Hepatic stellate cell (primary cell): ENCODE data around the gene ZNF790.
"Not testable (repeated sequence)": the region's sequence is repeated elsewhere in the genome, so short reads cannot be mapped to it uniquely, and the experiment has no call there.

Experiments used
- DNase-seq: peaks from one replicate; pipeline ENCODE4 v3.0.0; 2011; ENCODE audit warnings: low spot score

Gene ZNF790

GRCh38 chr19:36837906-36838783 is at the start of gene ZNF790:
ZNF790 (minus strand) TSS chr19:36838387; CDS start chr19:36825619, 12,768 bp downstream.
- peak; percentile 85 for DNase-seq

- DNase-seq = no peak
Observed at GRCh38 chr19:36876993-36877938, 39.1 kb upstream of the ZNF790 start.

GRCh38 chr19:36851898-36852297 is 13.7 kb upstream of the ZNF790 start:
- no peak for DNase-seq

DNA sequence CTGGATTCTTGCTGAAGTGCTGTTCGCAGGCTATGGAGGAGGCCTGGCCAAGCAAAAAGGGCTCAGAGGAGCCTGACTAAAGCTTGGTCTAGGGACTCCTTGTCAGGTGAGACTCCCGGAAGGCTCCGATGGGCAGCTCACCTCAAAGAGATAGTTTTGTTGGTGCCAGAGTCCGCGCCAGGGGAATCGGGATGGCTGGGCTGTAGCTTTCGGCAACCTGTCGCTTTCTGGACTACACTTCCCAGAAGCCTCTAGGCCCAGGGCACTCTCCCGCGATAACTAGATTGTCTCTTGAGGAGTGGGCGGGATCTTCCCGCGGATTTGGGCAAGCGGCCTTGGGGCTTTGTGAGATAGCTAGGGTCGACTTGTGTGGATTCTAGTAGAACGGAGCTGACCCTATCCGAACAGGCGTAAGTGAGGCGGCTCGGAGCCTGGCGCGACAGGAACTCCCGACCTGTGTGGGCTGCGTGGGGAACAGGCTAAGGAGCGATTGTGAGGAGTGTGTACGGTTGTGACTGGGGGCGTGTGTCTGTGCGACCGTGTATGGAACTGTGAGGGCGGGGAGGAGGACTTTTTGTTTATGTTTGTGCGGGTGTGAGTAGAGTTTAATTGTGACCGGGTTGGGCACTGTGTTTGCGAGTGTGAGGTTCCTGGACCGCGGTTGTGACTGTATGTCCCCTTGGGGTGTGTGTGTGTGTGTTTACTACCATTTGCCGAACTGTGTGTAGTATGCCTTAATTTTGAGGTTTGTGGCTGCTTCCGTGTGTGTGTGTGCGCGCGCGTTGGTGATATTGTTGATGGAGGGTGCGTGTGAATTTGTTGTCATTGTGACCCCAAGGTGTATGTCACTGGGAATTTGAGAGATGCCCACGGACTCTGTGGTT is 12.6 kb upstream of the ZNF790 start, which contains the start of gene ZNF345:
TSS of gene ZNF345 (plus strand) at position 318 of the 884 bp plus-strand sequence. CDS start 25,955 bp downstream, outside the sequence.
- DNase-seq = peak; percentile 88

- DNase-seq = peak; percentile 92
Observed at GRCh38 chr19:36849701-36850558, 11.7 kb upstream of the ZNF790 start.

- no peak for DNase-seq
Observed at GRCh38 chr19:36847968-36848367, 9.8 kb upstream of the ZNF790 start.

DNA sequence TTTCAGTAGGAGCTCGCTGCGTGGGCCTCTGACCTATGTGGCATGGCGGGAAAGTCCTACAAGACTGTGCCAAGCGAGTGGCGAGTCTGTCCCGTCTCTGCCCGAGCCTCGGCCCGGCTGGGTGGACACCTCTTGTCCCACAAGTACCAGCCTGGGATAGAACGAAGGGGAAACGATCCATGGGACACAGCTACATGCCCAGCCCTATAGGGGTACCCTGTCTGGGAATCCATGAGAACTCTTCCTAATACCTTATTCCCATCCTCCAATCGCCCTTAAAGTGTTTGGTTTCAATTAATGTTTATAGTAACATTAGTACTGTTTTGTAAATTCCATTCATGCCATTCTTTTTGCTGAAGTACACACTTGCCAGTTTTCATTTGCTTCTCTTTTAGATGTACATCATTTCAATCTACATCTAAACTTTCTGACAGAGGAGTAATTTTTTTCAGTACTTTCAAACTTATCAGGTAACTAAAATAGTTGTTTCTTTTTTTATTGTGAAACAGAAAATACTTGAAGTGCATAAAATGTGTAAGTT is 667 bp upstream of the ZNF790 start:
- DNase-seq = no peak

GRCh38 chr19:36837176-36837905 is 846 bp downstream of the ZNF790 start:
- peak; percentile 5 for DNase-seq

DNA sequence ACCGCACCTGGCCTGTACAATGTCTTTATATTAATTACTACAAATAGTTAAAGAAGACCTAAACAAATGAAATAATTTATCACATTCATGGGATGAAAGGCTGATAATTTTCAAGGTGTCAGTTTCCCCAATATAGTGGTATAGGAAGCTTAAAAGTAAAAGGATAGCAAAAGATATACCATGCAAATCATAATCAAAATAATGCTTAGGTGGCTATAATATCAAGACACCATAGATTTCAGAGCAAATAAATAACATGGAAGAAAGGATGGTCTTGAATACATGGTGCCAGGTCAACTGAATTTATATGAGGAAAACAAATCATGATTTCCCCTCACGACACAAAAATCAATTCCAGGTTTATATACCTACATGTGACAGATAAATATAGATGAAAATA is 4.8 kb downstream of the ZNF790 start:
- DNase-seq = no peak

GRCh38 chr19:36821758-36822157 is 16.4 kb downstream of the ZNF790 start:
- no peak for DNase-seq

DNA sequence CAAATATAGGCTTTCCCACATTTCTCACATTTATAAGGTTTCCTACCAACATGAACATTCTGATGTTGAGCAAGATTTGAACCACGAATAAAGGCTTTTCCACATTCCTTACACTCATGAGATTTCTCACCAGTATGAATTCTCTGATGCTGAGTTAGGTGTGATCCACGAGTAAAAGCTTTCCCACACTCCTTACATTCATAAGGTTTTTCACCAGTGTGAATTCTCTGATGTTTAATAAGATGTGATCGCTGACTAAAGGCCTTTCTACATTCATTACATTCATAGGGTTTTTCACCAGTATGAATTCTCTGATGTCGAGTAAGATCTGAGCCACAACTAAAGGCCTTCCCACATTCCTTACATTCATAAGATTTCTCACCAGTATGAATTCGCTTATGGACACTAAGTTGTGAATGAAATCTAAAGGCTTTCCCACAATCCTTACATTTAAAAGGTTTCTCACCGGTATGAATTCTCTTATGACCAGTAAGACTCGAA is 19.0 kb downstream of the ZNF790 start:
- no peak for DNase-seq

DNA sequence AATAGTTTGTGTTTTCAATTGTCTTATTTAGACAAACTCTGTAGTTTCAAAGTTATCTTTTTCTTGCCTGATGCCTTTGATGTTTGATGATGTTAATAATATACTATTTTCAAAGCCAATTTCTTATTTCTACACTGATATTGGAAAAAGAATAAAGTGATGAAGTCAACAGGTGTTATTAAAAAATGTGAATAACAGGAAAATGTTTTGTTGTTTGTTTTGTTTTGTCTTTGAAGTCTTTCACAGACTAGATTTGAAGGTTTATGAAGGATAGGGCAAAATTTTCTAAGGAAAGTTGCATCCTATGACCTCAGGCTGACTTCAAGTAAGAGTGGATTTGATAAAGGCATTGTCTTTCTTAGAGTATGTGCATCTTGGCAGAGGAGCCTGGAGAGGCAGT is 31.2 kb downstream of the ZNF790 start:
- DNase-seq = no peak

DNA sequence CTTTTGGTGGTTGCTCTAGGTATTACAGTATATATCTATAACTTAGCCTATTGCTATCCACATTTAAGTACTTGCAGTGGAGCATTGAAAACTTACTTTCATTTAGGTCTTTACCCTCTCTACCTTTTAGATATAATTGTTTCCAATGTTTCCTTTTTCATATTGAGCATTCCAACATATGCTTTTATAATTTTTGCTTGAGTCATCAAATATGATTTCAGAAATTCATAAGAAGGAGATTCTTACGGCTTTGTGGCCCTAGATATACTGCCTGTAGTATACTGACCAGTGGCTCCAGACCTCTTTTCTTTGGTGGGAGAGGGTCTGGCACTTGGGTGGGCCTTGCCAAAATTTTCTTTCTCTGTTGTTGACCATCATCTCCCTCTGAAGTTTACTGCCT is 32.8 kb downstream of the ZNF790 start:
- no peak for DNase-seq

GRCh38 chr19:36797786-36798108 is 40.4 kb downstream of the ZNF790 start:
- no peak for DNase-seq

GRCh38 chr19:36796714-36796992 is 41.5 kb downstream of the ZNF790 start:
- no peak for DNase-seq

DNA sequence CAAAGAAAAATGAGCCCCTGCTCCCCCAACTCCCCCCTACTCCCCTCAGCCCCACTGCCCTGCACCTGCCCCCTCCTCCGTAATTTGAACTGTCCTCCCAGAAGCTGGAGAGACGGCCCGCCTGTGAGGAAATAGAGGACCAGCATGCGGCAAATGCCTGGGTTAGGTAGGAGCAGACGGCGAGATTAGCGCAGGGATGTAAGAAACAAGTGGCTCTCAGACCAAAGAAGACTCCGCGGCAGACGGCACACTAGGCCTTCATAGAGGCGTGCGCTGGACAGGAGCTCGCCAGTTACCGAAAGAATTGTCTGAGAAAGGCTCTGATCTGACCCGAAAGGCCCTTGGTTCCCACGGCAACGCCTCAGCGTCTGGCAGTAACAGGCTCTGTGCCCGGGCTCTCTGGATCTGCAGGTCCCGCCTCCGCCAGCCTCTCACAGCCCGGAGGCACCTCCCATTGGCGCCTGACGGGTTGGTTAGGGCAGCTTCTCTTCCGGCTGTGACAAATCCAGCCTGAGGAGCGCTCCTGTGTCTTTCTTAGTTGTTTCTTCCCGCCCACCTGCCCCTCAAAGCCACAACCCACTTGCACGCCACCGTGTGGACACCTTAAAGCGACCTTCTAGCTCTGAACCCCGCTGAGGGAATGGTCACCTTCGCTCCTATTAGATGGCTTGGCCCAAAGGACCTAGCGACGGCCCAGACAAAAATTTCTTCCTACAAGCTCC is 46.6 kb downstream of the ZNF790 start:
- not testable (repeated sequence) for DNase-seq

DNA sequence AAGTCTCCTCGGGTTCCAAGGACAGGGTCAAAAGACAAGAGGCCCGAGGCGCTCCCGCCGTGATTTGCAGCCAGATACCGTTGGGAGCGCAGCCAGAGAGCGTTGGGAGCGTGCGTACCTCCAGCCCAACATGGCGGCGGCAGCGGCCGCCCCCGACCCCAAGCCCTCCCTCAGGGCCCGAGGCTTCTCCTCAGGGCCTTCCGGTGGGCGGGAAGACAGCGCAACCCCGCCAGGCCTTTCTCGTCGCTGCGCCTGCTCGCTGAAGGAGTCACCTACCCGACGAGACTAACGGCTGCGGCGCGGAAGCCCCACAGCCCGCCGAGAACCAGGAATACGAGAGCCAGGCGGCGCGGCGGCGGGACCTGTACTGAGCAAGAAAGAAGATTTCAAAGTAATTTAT is 62.4 kb downstream of the ZNF790 start:
- peak; percentile 2 for DNase-seq

- no peak for DNase-seq
Observed at GRCh38 chr19:36773223-36773579, 65.0 kb downstream of the ZNF790 start.
